ENCODE measurements around the gene SSBP2. TPM values are rescaled to one million over a fixed set of nuclear protein-coding genes. Genes with fewer than 3 reads are reported as not detected.

SSBP2 gene
- total and polyA plus RNA-seq, 2 of the 8 experiments (the other 6 are each of a cell fraction or from before 2014, with no cell fraction given): 21.5 to 36.2 TPM

DNA sequence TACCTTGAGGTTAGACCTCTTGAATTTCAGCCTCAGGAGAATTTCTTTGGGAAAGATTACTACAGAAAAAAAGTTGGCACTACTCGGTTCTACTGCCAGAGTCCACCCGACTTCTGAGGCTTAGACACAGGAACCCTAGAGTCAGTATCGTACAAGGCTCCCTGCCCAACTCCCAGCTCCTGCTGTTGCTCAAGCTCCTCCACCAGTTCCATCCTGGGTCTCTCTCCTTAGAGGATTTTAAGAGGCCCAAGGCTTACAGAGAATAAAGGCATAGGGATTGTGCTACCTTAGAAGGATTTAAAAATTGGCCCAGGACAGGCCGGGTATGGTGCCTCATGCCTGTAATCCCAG, 29.0 kb upstream of the SSBP2 start:
- Histone ChIP-seq H3K9ac (replicated peaks in 1 of 4; ENCODE audit: extremely low read depth in 1 of 4, low read depth in 3 of 4, low read length in 3 of 4) (no peak overlapping the region), H4K20me1 (replicated peaks in 1 of 2; ENCODE audit: control insufficient read depth in 1 of 2, insufficient read depth in 2 of 2, low read length in 2 of 2) (no peaks in the 10 kb centered on the region), H2BK12ac (ENCODE audit: low read depth, low read length) (no peak overlapping the region), H3K56ac (replicated peaks; ENCODE audit: insufficient read length, low read depth, low read length) (no peak overlapping the region), H3K9me3 (ENCODE audit: insufficient read depth in 2 of 2, low read depth in 1 of 2, low read length in 1 of 2) (no peaks in the 10 kb centered on the region), H3K27me3 (replicated peaks in 1 of 4; ENCODE audit: control insufficient read depth in 3 of 4, extremely low read depth in 1 of 4, insufficient read depth in 3 of 4, low read length in 3 of 4) (no peaks in the 10 kb centered on the region; a peak in 1 of 7 replicates), H2BK120ac (replicated peaks; ENCODE audit: low read depth, low read length) (no peak overlapping the region), H3K18ac (ENCODE audit: extremely low read depth, low read length) (no peak overlapping the region), H2BK20ac (ENCODE audit: low read length) (no peak overlapping the region), H3K4me2 (ENCODE audit: insufficient read depth in 1 of 2, low read depth in 2 of 2, low read length in 2 of 2) (no peak overlapping the region), H3K23ac (ENCODE audit: insufficient read length) (no peak overlapping the region), H3K36me3 (ENCODE audit: control insufficient read depth in 2 of 4, insufficient read depth in 4 of 4, low read length in 3 of 4) (no peaks in the 10 kb centered on the region), H2BK15ac (ENCODE audit: low read length) (no peak overlapping the region), H2BK5ac (ENCODE audit: low read depth, low read length) (no peak overlapping the region), H3K23me2 (ENCODE audit: low read depth, low read length) (no peaks in the 10 kb centered on the region), H2AK5ac (ENCODE audit: low read depth, low read length) (no peak overlapping the region), H3K4me1 (replicated peaks in 1 of 4; ENCODE audit: control insufficient read depth in 3 of 4, insufficient read depth in 4 of 4, low read length in 3 of 4) (peaks cover 0 to 4% (median 0%) of the 10 kb centered on the region in 4 experiments; a peak in 1 of 7 replicates), H4K8ac (ENCODE audit: extremely low read depth, insufficient read depth, low read length) (no peak overlapping the region), H3K14ac (ENCODE audit: insufficient read length) (no peak overlapping the region), H3K79me2 (ENCODE audit: control insufficient read depth in 1 of 2, insufficient read depth in 2 of 2, low read length in 2 of 2) (no peaks in the 10 kb centered on the region), H4K5ac (ENCODE audit: insufficient read length, low read depth, low read length) (no peak overlapping the region), H3K27ac (ENCODE audit: low read depth, low read length) (no peak overlapping the region), H3K79me1 (ENCODE audit: low read depth, low read length) (no peaks in the 10 kb centered on the region), H3K4me3 (ENCODE audit: extremely low read depth in 1 of 4, insufficient read depth in 2 of 4, low read depth in 3 of 4, low read length in 4 of 4) (no peak overlapping the region), H2AFZ (ENCODE audit: low read length) (no peak overlapping the region), H4K91ac (replicated peaks; ENCODE audit: insufficient read length, low read length) (no peak overlapping the region), H3K4ac (replicated peaks; ENCODE audit: insufficient read length, low read depth, low read length) (no peak overlapping the region)
- TF ChIP-seq RBBP5 (IDR thresholded peaks at IDR 0.05; ENCODE audit: borderline replicate concordance, low read depth, low read length): no peak
- ChIA-PET POLR2A (ENCODE audit: partially characterized antibody) (no interaction called here), CTCF (ENCODE audit: partially characterized antibody) (interaction anchor here (0.6 to 2.0 kb wide), 4 partner anchors 10 to 85 kb away, joined by 3 to 6 read pairs (median 5); no protein-coding TSS in a partner anchor)
- DNase-seq (ENCODE audit: low read depth in 1 of 2, low spot score in 2 of 2) (no peak), FAIRE-seq (no peak)
- WGBS, 2 experiments (ENCODE audit: extremely low coverage in 1 of 2, insufficient coverage in 1 of 2, insufficient read length in 1 of 2, insufficient replicate concordance in 2 of 2, low coverage in 1 of 2, low lambda C conversion rate in 2 of 2, missing lambda C conversion rate in 1 of 2): 87% methylated on average over 4 of the region's 4 CpGs; no CpG with 5 or more reads in 1 of the 2 experiments
